ENCODE measurements around the gene TAGLN2. TPM values are rescaled to one million over a fixed set of nuclear protein-coding genes. Genes with fewer than 3 reads are reported as not detected.

TAGLN2 gene
- total and polyA plus RNA-seq, 9 of the 15 experiments (the other 6 are each of a cell fraction or from before 2014, with no cell fraction given), result 192 to 683 (median 455) TPM

DNA sequence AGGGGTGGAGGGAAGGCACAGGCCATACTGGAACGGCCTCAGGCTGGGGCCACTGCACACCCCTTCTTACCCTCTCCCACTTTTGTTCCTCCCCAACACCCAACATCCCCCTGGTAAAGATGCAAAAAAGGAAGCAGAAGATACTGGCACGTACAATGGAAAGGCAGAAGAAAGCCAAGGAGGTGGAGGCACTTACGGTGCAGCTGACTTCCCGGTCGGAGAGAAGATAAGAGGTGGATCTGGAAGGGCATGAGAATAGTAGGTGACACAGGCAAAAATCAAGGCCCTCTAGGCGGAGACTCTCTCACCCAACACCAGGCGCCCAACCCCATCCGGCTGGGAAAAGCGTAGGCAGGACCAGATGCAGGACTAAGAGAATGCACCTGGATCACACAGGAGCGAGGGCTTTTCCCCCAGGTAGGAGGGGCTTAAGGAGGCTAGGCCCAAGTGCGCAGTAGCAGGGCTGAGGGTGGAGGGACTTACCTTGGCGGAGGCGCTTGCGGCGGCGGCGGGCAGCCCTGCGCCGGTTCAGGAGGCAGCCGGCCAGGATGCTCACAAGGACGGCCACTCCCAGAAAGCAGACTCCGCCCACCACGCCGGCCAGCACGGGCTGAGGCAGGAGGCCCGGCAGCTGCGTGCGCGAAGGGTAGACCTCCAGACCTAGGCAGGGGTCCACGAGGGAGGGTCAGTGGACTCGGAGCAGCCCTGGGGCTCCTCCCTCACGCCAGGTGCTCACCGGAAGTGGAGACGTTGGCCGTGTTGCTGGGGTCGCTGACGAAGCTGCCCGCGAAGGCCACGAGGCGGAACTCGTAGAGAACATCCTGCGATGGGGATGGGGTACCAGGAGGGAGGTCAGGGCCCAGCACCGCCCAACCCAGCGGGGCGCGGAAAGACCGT lies 4.1 kb upstream of the TAGLN2 start (continued):
- TF ChIP-seq, protein P1, sequence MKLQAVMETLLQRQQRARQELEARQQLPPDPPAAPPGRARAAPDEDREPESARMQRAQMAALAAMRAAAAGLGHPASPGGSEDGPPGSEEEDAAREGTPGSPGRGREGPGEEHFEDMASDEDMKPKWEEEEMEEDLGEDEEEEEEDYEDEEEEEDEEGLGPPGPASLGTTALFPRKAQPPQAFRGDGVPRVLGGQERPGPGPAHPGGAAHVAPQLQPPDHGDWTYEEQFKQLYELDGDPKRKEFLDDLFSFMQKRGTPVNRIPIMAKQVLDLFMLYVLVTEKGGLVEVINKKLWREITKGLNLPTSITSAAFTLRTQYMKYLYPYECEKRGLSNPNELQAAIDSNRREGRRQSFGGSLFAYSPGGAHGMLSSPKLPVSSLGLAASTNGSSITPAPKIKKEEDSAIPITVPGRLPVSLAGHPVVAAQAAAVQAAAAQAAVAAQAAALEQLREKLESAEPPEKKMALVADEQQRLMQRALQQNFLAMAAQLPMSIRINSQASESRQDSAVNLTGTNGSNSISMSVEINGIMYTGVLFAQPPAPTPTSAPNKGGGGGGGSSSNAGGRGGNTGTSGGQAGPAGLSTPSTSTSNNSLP (IDR thresholded peaks at IDR 0.05; ENCODE audit: borderline replicate concordance, low read depth, low read length), result no peak
- TF ChIP-seq SRSF7 (optimal IDR thresholded peaks at IDR 0.05; ENCODE audit: low read depth, low read length), result no peak
- TF ChIP-seq MYC (IDR thresholded peaks at IDR 0.05; ENCODE audit: low read depth, low read length), result 0 out of 2 replicates have a peak, but pooled peaks have one; percentile 32
- TF ChIP-seq MYC (CRISPR knock-in tag; IDR thresholded peaks at IDR 0.05; ENCODE audit: borderline replicate concordance, low read depth), result no peak
- TF ChIP-seq SRSF9 (IDR thresholded peaks at IDR 0.05; ENCODE audit: borderline replicate concordance, low read depth, low read length), result no peak
- no peak for TF ChIP-seq JUND (IDR thresholded peaks at IDR 0.05; ENCODE audit: borderline replicate concordance, low read depth, low read length)
- no peak for TF ChIP-seq JUND (tag; IDR thresholded peaks at IDR 0.05; ENCODE audit: borderline replicate concordance, low read depth, low read length)
- TF ChIP-seq HNRNPH1 (optimal IDR thresholded peaks at IDR 0.05; ENCODE audit: low read depth, low read length), result no peak
- no peak for TF ChIP-seq HNRNPL (IDR thresholded peaks at IDR 0.05; ENCODE audit: low read depth, low read length)
- TF ChIP-seq PHB2 (IDR thresholded peaks at IDR 0.05; ENCODE audit: low read depth), result no peak
- no peak for TF ChIP-seq ELF1 (tag; IDR thresholded peaks at IDR 0.05)
- TF ChIP-seq KDM4B (IDR thresholded peaks at IDR 0.05; ENCODE audit: borderline replicate concordance in 2 of 2, low read depth in 1 of 2), result no peak
- TF ChIP-seq, protein P2, sequence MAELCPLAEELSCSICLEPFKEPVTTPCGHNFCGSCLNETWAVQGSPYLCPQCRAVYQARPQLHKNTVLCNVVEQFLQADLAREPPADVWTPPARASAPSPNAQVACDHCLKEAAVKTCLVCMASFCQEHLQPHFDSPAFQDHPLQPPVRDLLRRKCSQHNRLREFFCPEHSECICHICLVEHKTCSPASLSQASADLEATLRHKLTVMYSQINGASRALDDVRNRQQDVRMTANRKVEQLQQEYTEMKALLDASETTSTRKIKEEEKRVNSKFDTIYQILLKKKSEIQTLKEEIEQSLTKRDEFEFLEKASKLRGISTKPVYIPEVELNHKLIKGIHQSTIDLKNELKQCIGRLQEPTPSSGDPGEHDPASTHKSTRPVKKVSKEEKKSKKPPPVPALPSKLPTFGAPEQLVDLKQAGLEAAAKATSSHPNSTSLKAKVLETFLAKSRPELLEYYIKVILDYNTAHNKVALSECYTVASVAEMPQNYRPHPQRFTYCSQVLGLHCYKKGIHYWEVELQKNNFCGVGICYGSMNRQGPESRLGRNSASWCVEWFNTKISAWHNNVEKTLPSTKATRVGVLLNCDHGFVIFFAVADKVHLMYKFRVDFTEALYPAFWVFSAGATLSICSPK (IDR thresholded peaks at IDR 0.05; ENCODE audit: borderline replicate concordance), result no peak
